HG03558 (cell line): ENCODE results near the gene ENTREP1.
"Not testable (repeated sequence)": the region's sequence is repeated elsewhere in the genome, so short reads cannot be mapped to it uniquely, and the experiment has no call there.

Experiments used
- ATAC-seq: cut with Tn5 transposase; IDR thresholded peaks from one replicate; pipeline ENCODE4 v1.9.1; 2021; ENCODE audit warnings: moderate number of reproducible peaks; ENCODE audit not compliant: unreplicated experiment; ENCODE audit errors: extremely low read depth

Gene ENTREP1, protein sequence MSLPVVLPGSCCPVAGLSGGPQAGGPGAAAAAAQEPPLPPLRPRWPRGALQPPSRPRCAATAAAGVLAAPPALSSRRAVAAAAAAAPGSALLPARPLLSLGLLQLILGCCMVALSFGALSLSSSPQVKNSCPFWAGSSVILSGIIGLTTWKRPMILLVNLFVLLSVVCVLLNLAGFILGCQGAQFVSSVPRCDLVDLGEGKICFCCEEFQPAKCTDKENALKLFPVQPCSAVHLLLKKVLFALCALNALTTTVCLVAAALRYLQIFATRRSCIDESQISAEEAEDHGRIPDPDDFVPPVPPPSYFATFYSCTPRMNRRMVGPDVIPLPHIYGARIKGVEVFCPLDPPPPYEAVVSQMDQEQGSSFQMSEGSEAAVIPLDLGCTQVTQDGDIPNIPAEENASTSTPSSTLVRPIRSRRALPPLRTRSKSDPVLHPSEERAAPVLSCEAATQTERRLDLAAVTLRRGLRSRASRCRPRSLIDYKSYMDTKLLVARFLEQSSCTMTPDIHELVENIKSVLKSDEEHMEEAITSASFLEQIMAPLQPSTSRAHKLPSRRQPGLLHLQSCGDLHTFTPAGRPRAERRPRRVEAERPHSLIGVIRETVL

DNA sequence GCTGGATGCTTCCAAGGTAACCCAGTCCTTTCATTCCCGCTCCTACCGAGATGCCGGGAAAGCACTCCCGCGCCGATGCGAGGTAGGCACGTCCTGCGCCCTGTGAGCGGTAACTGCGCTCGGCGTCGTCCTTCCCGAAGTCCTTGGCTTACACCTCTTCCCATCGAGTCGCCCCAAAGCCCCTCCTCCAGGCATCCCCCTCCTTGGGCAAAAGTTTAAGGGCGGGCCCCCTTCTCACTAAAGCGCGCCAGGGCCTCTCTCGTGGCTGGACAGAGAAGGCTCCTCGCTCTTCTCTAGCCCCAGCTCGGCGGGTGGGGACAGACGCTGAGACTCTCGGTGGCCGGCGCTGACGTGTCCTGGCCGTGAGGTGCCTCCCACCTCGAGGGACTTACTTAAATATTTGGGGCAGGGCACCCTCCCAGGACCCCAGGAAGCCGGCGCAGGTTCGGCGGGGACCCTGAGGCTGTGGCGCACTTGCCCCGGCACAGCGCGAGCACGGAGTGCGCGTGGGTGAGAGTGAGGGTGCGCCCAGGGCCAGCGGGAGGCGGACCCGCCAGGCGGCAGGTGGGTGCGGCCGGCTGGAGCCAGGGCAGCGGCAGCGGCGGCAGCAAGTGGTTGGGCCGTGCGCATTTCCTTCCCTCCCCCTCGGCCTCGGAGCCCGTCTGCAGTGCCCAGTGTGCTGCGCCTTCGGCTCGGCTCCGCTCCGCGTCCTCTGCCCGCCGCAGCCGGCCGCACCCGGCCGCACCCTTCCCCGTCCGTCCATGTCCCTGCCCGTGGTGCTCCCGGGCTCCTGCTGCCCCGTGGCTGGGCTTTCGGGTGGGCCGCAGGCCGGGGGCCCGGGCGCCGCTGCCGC lies at the start of gene ENTREP1:
ENTREP1 (plus strand) TSS at position 667 of the 853 bp plus-strand sequence; CDS start at position 762, 95 bp downstream.
- no peak for ATAC-seq

DNA sequence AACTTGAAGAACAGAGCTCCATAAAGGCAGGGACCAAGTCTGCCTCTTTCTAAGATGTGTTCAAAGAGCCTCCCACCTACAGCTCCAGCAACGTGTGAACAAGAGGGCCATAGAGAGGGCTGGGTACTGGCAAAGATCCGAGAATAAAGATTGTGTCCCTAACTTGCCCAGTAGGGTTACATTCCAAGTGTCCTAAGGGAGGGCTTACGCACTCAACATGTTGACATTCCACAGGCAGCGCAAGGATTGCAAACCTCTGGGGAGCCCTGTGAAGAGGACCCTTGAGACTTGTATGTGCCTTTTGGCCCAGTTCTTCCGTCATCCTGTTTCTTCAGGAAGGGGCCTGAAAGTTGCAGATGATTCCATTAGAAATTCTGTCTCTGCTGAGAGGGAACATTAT lies 48.2 kb upstream of the ENTREP1 start:
- no peak for ATAC-seq

DNA sequence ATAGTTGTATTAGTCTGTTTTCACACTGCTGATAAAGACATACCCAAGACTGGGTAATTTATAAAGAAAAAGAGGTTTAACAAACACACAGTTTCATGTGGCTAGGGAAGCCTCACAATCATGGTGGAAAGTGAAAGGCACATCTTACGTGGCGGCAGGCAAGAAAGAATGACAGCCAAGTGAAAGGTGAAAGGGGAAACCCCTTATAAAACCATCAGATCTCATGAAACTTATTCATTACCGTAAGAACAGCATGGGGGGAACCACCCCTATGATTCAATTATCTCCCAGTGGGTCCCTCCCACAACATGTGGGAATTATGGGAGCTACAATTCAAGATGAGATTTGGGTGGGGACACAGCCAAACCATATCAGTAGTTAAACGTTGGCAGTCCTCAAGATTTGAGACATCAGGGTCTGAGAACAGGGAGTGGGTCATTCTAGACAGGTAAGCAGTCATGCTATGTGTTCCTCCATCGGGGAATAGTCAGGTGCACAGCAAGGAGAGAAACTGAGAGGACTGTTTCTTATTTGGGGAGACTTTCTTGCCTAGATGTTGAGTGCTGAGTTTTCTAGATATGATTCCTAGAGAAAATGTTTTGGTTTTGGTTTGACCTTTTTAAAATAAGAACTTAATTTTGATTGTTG lies 45.8 kb upstream of the ENTREP1 start:
- ATAC-seq: peak; percentile 63

DNA sequence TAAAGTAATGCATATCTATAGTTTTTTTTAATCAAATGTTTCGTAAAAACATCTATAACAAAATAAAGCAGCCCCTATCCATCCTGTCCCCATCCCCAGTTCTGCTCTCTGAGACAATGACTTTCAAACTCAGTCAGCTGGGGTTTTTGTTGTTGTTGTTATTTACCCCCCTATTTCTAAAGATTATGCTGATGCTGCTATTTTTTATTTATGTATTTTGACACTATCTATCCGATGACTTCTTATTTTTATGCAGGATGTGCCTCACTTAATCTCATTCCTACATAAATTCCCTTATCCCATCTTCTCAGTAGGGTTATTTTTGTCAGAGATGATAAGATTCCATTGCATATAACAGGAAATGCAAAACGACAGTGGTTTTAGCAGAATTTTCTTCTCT lies 45.3 kb upstream of the ENTREP1 start:
- ATAC-seq: no peak

DNA sequence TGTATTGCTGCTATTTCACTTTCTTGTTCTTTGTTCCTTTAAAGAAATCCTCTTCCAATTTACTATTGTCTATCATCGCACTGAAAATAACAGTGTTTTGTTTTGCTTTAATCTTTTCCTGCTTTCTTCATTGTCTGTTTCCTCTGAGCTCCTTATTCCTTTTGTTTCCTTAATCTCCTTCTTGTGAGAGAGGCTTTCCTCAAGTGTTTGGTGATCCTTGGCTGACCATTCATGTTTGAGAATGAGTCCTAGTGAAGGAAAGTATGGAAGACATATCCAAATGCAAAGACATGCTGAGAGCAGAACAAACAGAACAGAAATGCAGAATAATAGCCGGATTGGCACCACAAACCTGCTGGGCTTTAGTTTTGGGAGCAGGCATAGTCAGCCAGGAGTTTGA lies 42.0 kb upstream of the ENTREP1 start:
- ATAC-seq: no peak

DNA sequence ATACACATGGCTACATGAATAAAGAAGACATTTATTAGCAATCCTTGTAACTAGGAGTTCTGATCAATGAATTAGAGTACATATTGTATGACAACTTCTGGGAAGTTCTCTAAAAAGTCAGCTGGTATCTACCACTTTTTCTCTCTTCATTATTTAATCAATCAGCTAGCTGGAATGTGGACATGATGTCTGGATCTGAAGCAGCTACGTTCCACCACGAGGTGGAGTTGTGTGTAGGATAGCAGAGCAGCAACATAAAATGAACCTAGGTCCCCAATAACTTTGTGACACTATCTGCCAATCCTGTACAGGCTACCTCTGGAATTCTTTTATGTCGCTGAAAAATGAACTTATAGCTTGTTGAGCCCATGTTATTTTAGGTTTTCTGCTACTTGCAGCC lies 32.9 kb upstream of the ENTREP1 start:
- ATAC-seq: no peak

DNA sequence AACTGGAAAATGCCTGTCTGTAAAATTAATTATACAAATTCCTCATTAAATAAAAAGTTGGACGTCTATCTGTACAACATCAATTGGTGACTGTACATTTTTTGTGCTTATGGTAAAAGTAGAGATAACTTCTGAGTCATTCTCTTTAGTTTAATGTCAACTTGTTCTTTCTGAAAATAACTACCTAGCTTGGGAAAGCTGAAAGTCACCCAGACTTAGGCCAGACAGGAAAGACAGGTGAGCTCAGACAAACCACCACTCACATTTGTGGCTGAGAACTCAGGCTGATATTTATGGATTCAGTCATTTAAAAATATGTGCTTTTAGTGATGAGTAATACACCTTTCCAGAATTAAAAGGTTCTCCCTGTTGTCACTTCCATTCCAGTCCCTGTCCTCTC lies 31.9 kb upstream of the ENTREP1 start:
- no peak for ATAC-seq

DNA sequence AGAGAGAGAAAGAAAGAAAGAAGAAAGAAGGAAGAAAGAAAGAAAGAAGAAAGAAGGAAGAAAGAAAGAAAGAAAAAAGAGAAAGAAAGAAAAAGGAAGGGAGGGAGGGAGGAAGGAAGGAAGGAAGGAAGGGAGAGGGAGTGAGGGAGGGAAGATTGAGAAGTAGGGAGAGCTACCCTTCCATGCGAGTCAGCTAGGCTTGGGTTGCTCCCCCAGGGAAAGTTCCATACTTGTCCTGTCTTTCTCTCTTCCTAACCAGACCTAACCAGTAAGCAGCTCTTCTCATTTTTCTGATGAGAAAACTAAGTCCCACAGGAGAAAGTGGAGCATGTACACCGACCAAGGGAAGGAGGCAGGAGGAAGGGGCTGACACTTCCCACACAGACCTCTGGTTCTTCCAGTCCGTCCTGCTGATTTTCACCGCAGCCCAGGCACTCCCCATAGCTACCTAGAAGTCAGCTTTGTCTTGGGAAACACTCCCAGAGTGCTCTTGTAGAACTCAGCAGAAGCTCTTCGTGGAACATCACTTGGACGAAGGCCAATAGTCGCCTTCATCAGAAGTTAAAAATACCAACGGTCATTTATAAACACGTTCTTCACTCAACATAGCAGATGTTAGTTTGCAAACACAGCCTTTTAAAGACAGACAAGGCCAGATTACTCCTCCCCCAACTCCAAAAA lies 29.0 kb upstream of the ENTREP1 start:
- ATAC-seq: no peak

DNA sequence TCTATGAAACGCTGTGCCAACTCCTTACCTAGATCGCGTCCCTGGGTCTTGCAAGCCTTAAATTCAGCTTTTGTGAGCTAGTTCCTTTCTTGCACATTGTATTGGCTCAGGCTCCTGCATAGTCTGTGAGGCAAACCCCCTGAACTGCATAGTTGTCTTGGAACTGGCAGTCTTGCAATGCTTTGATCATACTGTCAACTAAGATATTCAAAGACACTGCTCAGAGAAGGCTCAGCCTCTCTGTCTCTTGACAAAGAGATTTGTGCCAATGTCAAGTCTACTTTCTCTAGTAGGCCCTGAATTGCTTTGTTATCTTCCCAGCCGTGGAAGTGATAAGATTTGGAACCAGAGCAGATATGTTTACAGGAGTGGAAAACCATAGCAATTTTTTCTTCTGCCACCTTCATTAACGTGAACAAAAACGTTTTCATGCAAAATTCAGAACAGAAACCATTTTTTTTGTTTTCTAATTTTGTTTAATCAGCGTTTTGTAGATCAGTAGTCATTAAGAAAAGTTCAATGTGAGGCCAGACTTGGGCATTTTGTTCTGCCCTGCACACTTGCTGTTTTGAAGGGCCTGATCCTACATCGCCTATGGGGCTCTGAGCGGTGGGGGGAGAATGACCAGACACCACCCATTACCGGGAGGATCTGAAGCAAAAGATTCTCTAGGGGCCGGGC lies 27.6 kb upstream of the ENTREP1 start:
- ATAC-seq: no peak

DNA sequence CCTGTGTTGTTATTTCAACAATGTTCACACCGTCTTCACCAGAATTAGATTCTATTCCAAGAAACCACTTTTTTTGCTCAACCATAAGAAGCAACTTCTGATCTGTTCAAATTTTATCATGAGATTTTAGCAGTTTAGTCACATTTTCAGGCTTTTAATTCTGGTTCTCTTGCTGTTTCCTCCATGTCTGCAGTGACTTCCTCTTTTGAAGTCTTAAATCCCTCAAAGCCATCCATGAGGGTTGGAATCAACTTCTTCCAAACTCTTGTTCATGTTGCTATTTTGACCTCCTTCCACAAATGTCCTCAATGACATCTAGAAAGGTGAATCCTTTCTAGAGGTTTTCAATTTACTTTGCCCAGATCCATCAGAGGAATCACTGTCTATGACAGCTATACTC lies 25.7 kb upstream of the ENTREP1 start:
- no peak for ATAC-seq

DNA sequence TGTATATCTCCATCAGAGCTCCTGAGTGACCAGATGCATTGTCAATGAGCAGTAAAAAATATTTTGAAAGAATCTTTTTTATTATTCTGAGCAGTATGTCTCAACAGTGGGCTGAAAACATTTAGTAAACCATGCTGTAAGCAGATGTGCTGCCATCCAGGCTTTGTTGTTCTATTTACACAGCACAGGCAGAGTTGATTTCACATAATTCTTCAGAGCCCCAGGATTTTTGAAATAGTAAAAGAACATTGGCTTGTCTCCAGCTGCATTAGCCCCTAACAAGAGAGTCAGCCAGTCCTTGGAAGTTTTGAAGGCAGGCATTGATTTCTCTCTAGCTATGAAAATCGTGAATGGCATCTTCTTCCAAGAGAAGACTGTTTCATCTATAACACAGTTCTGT lies 25.2 kb upstream of the ENTREP1 start:
- no peak for ATAC-seq

DNA sequence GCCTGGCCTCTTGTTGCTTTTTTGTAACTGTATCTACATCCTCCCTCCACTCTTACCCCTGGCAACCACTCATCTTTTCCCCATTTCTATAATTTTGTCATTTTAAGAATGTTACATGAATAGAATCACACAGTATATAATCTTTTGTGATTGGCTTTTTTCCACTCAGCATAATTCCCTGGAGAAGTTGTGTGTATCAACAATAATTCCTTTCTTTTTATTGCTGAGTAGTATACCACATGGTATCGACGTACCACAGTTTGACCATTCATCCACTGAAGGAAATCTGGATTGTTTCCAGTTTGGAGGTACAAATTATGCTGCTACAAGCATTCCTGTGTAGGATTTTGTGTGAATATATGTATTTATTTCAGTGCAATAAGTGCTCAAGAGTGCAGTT lies 21.7 kb upstream of the ENTREP1 start:
- ATAC-seq: no peak

DNA sequence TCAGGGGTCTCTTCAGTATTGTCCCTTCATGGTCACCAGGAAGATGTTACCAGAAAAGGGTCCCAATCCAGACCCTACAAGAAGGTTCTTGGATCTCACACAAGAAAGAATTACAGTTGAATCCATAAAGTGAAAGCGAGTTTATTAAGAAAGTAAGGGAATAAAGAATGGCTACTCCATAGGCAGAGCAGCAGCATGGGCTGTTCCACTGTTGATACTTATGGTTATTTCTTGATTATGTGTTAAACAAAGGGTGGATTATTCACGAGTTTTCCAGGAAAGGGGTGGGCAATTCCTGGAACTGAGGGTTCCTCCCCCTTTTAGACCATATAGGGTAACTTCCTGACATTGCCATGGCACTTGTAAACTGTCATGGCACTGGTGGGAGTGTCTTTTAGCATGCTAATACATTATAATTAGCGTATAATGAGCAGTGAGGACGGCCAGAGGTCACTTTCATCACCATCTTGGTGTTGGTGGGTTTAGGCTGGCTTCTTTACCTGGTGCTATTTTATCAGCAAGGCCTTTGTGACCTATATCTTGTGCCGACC lies 18.0 kb upstream of the ENTREP1 start:
- ATAC-seq: not testable (repeated sequence)

DNA sequence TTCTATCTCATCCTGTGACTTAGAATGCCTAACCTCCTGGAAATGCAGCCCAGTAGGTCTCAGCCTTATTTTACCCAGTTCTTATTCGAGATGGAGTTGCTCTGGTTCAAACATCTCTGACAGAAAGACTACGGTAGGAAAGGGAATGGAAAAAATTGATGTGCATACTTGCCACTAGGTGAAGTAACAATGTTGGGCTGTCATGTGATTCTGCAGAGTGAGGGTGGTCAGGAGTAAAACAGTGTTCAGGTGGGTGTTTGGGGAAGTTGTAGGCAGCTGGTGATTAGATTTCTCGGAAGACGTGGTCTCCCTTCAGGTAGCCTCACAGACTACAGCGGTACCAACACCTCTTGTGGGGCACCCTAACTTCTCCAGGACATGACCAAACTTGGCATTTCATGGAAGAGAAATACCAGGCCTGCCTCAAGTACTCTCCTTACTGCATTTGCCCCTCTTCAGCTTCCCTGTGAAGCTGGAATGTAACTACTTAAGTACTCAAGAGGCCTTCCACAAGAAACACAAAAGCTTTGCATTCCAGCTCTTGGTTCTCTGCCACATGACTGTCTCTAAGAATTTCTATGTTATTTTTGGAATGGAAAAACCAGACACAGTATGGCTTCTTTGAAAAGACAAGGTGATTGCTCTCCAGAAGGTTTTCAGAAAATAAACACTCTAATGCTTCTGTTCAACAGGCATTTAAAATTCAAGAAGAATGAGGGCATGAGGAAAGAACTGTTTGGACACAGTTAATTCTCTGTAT lies 17.4 kb upstream of the ENTREP1 start:
- ATAC-seq: no peak

DNA sequence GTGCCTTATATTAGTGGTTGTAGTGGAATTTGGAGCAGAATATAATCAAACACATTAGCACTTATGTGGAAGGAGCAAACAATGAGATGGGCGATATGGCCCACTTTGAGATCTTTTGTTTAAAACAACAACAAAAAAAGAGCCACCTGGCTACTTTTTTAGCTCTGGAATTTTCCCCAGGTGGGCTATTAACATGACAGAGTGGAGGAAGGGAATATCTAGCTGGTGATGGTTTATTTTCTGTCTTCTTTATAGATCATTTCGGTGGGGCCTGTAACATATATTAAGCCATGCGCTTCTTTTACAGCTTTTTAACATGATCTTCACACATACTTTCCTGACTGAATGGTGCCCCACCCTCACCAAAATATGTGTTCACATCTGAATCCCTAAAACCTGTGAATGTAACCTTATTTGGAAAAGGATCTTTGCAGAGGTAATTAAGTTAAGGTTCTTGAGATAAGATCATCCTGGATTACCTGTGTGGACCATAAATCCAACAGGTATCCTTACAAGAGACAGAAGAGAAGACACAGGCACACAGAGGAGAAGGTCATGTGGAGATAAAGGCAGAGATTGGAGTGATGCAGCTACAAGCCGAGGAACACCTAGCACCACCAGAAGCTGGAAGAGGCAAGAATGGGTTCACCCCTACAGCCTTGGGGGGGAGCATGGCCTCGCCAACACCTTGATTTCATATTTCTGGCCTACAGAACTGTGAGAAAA lies 16.6 kb upstream of the ENTREP1 start:
- no peak for ATAC-seq

DNA sequence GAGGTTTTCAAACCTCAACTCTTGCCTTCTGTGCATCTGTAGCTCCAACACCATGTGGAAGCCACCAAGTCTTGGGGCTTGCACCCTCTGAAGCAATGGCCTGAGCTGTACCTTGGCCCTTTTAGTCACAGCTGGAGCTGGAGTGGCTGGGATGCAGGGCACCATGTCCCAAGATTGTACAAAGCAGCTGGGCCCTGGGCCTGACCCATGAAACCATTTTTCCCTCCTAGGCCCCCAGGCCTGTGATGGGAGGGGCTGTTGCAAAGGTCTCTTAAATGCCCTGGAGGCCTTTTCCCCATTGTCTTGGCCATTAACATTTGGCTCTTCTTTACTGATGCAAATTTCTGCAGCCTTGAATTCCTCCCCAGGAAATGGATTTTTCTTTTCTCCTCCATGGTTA lies 11.8 kb upstream of the ENTREP1 start:
- no peak for ATAC-seq

DNA sequence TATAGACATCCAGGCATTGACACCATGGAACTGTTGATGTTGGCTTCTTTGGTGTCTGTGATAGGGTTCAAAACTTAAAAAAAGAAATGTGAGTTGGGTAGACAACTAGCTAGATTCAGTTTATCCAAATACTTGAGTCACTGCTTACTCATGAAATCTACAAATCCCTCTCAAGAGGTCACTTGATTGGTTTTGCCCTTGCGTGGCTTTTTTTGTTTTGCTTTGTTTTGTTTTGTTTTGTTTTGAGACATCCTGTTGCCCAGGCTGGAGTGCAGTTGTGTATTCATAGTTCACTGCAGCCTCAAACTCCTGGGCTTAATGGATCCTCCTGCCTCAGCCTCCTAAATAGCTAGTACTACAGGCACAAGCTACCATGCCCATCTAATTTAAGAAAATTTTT lies 10.5 kb upstream of the ENTREP1 start:
- ATAC-seq: no peak

DNA sequence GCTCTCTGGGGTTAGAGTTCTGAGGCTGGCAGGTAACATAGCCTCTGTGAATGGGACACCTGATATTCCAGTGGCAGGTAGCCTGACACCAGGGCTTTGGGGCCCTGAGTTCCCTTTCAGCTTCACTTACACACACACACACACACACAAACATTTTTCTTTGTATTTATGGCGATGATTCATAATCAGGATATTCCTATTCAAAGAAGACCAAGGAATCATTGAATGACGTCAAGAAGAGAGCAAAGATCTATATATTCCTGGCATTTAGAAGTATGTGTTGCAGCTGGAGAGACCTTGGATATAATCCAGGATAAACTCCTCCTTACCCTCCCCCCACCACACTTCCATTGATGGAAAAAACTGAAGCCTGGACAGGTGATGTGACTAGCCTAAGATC lies 7.9 kb upstream of the ENTREP1 start:
- no peak for ATAC-seq
